B cell (primary cell): ENCODE measurements around the gene KRT79.

ENCODE experiments used
- CTCF ChIP-seq: fragments of 200-600 bp; IDR thresholded peaks from one replicate; pipeline ENCODE4 v1.8.0; 2022; ENCODE audit warnings: antibody characterized with exemption, mild to moderate bottlenecking
- EZH2 ChIP-seq: IDR thresholded peaks from 2 replicates; pipeline ENCODE4 v1.6.1; 2012; ENCODE audit warnings: borderline replicate concordance, low read depth, mild to moderate bottlenecking, moderate library complexity, low read length; ENCODE audit not compliant: insufficient read depth, poor library complexity, severe bottlenecking

GRCh38 chr12:52835271-52836041 is 1.3 kb upstream of the KRT79 start:
- no peak for TF ChIP-seq CTCF
- no peak for TF ChIP-seq EZH2
